GM04503 (cell line): Measurements from ENCODE around the gene C12orf75.
"Not testable (repeated sequence)": the region's sequence is repeated elsewhere in the genome, so short reads cannot be mapped to it uniquely, and the experiment has no call there.

ENCODE experiments used
- DNase-seq: peaks from one replicate; pipeline ENCODE4 v3.0.0-alpha.2; 2012; ENCODE audit warnings: low read depth

C12orf75 gene

GRCh38 chr12:105330283-105330930 lies at the start of gene C12orf75:
TSS of gene C12orf75 (plus strand) at chr12:105330691. CDS start at chr12:105330892, 201 bp downstream.
- DNase-seq: no peak

- no peak for DNase-seq
These were observed 49.4 kb upstream of the C12orf75 start for GRCh38 chr12:105280966-105281693.

- no peak for DNase-seq
These were observed 48.8 kb upstream of the C12orf75 start for GRCh38 chr12:105281694-105282049.

- no peak for DNase-seq
These were observed 45.1 kb upstream of the C12orf75 start for GRCh38 chr12:105285378-105285777.

- no peak for DNase-seq
These were observed 43.1 kb upstream of the C12orf75 start for GRCh38 chr12:105287408-105287807.

- no peak for DNase-seq
These were observed 42.0 kb upstream of the C12orf75 start for GRCh38 chr12:105288311-105288996.

GRCh38 chr12:105289114-105289904 lies 41.2 kb upstream of the C12orf75 start:
- DNase-seq: no peak

- no peak for DNase-seq
These were observed 39.0 kb upstream of the C12orf75 start for GRCh38 chr12:105291531-105291930.

GRCh38 chr12:105292705-105293104 lies 37.8 kb upstream of the C12orf75 start:
- DNase-seq: no peak

GRCh38 chr12:105293187-105293586 lies 37.3 kb upstream of the C12orf75 start:
- DNase-seq: no peak

GRCh38 chr12:105294161-105294560 lies 36.3 kb upstream of the C12orf75 start:
- no peak for DNase-seq

GRCh38 chr12:105294886-105295479 lies 35.5 kb upstream of the C12orf75 start:
- DNase-seq: no peak

GRCh38 chr12:105296116-105297089 lies 34.1 kb upstream of the C12orf75 start:
- no peak for DNase-seq

- no peak for DNase-seq
These were observed 29.6 kb upstream of the C12orf75 start for GRCh38 chr12:105300883-105301282.

- no peak for DNase-seq
These were observed 28.8 kb upstream of the C12orf75 start for GRCh38 chr12:105301696-105302095.

GRCh38 chr12:105302986-105303385 lies 27.5 kb upstream of the C12orf75 start:
- not testable (repeated sequence) for DNase-seq

GRCh38 chr12:105304626-105305025 lies 25.9 kb upstream of the C12orf75 start:
- DNase-seq: not testable (repeated sequence)

GRCh38 chr12:105307601-105308314 lies 22.7 kb upstream of the C12orf75 start:
- not testable (repeated sequence) for DNase-seq

GRCh38 chr12:105308839-105309238 lies 21.7 kb upstream of the C12orf75 start:
- DNase-seq: not testable (repeated sequence)

- DNase-seq: not testable (repeated sequence)
These were observed 21.1 kb upstream of the C12orf75 start for GRCh38 chr12:105309384-105309783.
